Measurements from ENCODE around the gene PHOSPHO1. TPM values are rescaled to one million over a fixed set of nuclear protein-coding genes. Genes with fewer than 3 reads are reported as not detected.

PHOSPHO1 gene
- total RNA-seq, 4 donors from 2014 or later, result 1.2 to 1.5 (median 1.4) TPM; not detected in 1

GRCh38 chr17:49216953-49217650, 13.5 kb downstream of the PHOSPHO1 start:
- peak; percentile 38 to 65 for TF ChIP-seq POLR2AphosphoS5 (IDR thresholded peaks at IDR 0.05)
- no peak for TF ChIP-seq POLR2A (IDR thresholded peaks at IDR 0.05; ENCODE audit: low read depth)
- no peak for TF ChIP-seq EP300 (IDR thresholded peaks at IDR 0.05)
- Histone ChIP-seq H3K27ac (replicated peaks in 1 of 4) (peak overlapping the region in 3 of 4 donors; percentile 12 to 53 (median 44)), H3K9me3 (no peaks in the 10 kb centered on the region), H3K27me3 (peaks cover 0 to 45% (median 5%) of the 10 kb centered on the region in 4 donors), H3K36me3 (peaks cover 0 to 26% (median 2%) of the 10 kb centered on the region in 4 donors), H3K4me1 (peaks cover 20 to 52% (median 42%) of the 10 kb centered on the region in 4 donors), H3K4me3 (no peak overlapping the region)
- no peak for DNase-seq (ENCODE audit: extremely low spot score)
- intact Hi-C loops (cut with DNase I), result no loop called here
- 68% methylated on average over 11 of the region's 11 CpGs for WGBS

- peaks cover 20 to 52% (median 42%) of the 10 kb centered on the region in 4 donors for H3K4me1 ChIP-seq
- H3K36me3 ChIP-seq, result peaks cover 0 to 24% (median 2%) of the 10 kb centered on the region in 4 donors
- H3K4me3 ChIP-seq, result no peak overlapping the region
- 92% methylated on average over 6 of the region's 13 CpGs for WGBS
- no peak for DNase-seq (ENCODE audit: extremely low spot score)
- TF ChIP-seq CTCF (IDR thresholded peaks at IDR 0.05) (no peak), EP300 (IDR thresholded peaks at IDR 0.05) (no peak), POLR2AphosphoS5 (IDR thresholded peaks at IDR 0.05) (no peak), POLR2A (IDR thresholded peaks at IDR 0.05; ENCODE audit: low read depth) (no peak)
- intact Hi-C loops (cut with DNase I), result no loop called here
- peak overlapping the region in 3 of 4 donors; percentile 13 to 53 (median 50) for H3K27ac ChIP-seq (replicated peaks in 1 of 4)
- peaks cover 0 to 38% (median 5%) of the 10 kb centered on the region in 4 donors for H3K27me3 ChIP-seq
- H3K9me3 ChIP-seq, result no peaks in the 10 kb centered on the region
Measured at GRCh38 chr17:49216482-49216881, 14.1 kb downstream of the PHOSPHO1 start.

- TF ChIP-seq EP300 (IDR thresholded peaks at IDR 0.05) (no peak), POLR2AphosphoS5 (IDR thresholded peaks at IDR 0.05) (peak in 1 of 2 donors; percentile 19), CTCF (IDR thresholded peaks at IDR 0.05) (no peak), POLR2A (IDR thresholded peaks at IDR 0.05; ENCODE audit: low read depth) (no peak)
- 51% methylated on average over 12 of the region's 12 CpGs for WGBS
- peaks cover 20 to 53% (median 43%) of the 10 kb centered on the region in 4 donors for H3K4me1 ChIP-seq
- peak overlapping the region in 3 of 4 donors; percentile 20 to 38 (median 35) for H3K27ac ChIP-seq (replicated peaks in 1 of 4)
- peaks cover 0 to 16% (median 0%) of the 10 kb centered on the region in 4 donors for H3K36me3 ChIP-seq
- no peak for DNase-seq (ENCODE audit: extremely low spot score)
- H3K27me3 ChIP-seq, result peaks cover 0 to 33% (median 6%) of the 10 kb centered on the region in 4 donors
- no peaks in the 10 kb centered on the region for H3K9me3 ChIP-seq
- intact Hi-C loops (cut with DNase I), result no loop called here
- no peak overlapping the region for H3K4me3 ChIP-seq
Measured at GRCh38 chr17:49214676-49215360, 15.8 kb downstream of the PHOSPHO1 start.

GRCh38 chr17:49213847-49214246, 16.7 kb downstream of the PHOSPHO1 start:
- intact Hi-C loops (cut with DNase I), result no loop called here
- H3K4me1 ChIP-seq, result peaks cover 15 to 60% (median 44%) of the 10 kb centered on the region in 4 donors
- peaks cover 0 to 7% (median 0%) of the 10 kb centered on the region in 4 donors for H3K36me3 ChIP-seq

More at GRCh38 chr17:49213847-49214246, 16.7 kb downstream of the PHOSPHO1 start:
- Histone ChIP-seq H3K4me3 (no peak overlapping the region), H3K27ac (replicated peaks in 1 of 4) (peak overlapping the region in 1 of 4 donors; percentile 35), H3K9me3 (no peaks in the 10 kb centered on the region), H3K27me3 (peaks cover 0 to 33% (median 4%) of the 10 kb centered on the region in 4 donors)
- 100% methylated on average over 1 of the region's 2 CpGs for WGBS
- TF ChIP-seq CTCF (IDR thresholded peaks at IDR 0.05) (no peak), POLR2AphosphoS5 (IDR thresholded peaks at IDR 0.05) (no peak), EP300 (IDR thresholded peaks at IDR 0.05) (no peak)
- DNase-seq (ENCODE audit: extremely low spot score), result no peak

Measured in esophagus muscularis mucosa (tissue), 4 donors.